ENCODE results near the gene SYTL2. TPM values are rescaled to one million over a fixed set of nuclear protein-coding genes. Genes with fewer than 3 reads are reported as not detected.
"Not testable (repeated sequence)": the region's sequence is repeated elsewhere in the genome, so short reads cannot be mapped to it uniquely, and the experiment has no call there.

The SYTL2 gene
- total RNA-seq (10 to 100 TPM; 42.9 to 54.0 TPM), polyA plus RNA-seq (10 to 100 TPM; 29.2 to 57.4 TPM)
- long read RNA-seq, donor 1, full-length matches to known transcripts: 19 of 95 reads
- long read RNA-seq, donor 1, partial matches to known transcripts: 45 of 95 reads
- long read RNA-seq, donor 1, other reads (novel, unspliced or antisense): 31 of 95 reads
- long read RNA-seq, donor 2, partial matches to known transcripts: 2 of 12 reads
- long read RNA-seq, donor 2, other reads (novel, unspliced or antisense): 8 of 12 reads

- Histone ChIP-seq H3K36me3 (ENCODE audit: control insufficient read depth in 1 of 2, insufficient read depth in 2 of 2, low read length in 1 of 2) (no peaks in the 10 kb centered on the region), H3K27ac (ENCODE audit: low read depth in 1 of 2, low read length in 2 of 2) (no peak within 1 kb of the TSS), H3K4me1 (ENCODE audit: control insufficient read depth in 1 of 2, insufficient read depth in 2 of 2, low read length in 2 of 2) (no peaks in the 10 kb centered on the region), H3K4me3 (ENCODE audit: low read length in 2 of 2) (peak within 1 kb of the TSS; percentile 14 to 28), H3K9me3 (ENCODE audit: control insufficient read depth, low read length) (no peaks in the 10 kb centered on the region), H3K27me3 (ENCODE audit: control insufficient read depth in 1 of 2, insufficient read depth in 2 of 2, low read length in 1 of 2) (no peaks in the 10 kb centered on the region)
- 1% methylated on average over 60 to 72 of the region's 72 CpGs for WGBS, 2 donors
- intact Hi-C loops (cut with DNase I): no loop called here
- ATAC-seq (ENCODE audit: low FRiP score) (peak; percentile 94), DNase-seq (peak; percentile 82 to 91)
Measured at GRCh38 chr11:85810871-85811611, at the start of gene SYTL2. SYTL2 (minus strand) TSS chr11:85811141; CDS start chr11:85757725, 53,416 bp downstream.

GRCh38 chr11:85859541-85859940, 48.6 kb upstream of the SYTL2 start:
- not testable (repeated sequence) for H3K4me1 ChIP-seq (ENCODE audit: control insufficient read depth in 1 of 2, insufficient read depth in 2 of 2, low read length in 2 of 2); DNase-seq; H3K36me3 ChIP-seq (ENCODE audit: control insufficient read depth in 1 of 2, insufficient read depth in 2 of 2, low read length in 1 of 2); ATAC-seq (ENCODE audit: low FRiP score); H3K4me3 ChIP-seq (ENCODE audit: low read length in 2 of 2); H3K27ac ChIP-seq (ENCODE audit: low read depth in 1 of 2, low read length in 2 of 2); H3K9me3 ChIP-seq (ENCODE audit: control insufficient read depth, low read length); H3K27me3 ChIP-seq (ENCODE audit: control insufficient read depth in 1 of 2, insufficient read depth in 2 of 2, low read length in 1 of 2)
- intact Hi-C loops (cut with DNase I): loop anchor here (5.0 to 10.0 kb wide), 5 partner anchors 85 to 435 kb away; no protein-coding TSS in a partner anchor

GRCh38 chr11:85857098-85857497, 46.2 kb upstream of the SYTL2 start:
- H3K4me1 ChIP-seq (ENCODE audit: control insufficient read depth in 1 of 2, insufficient read depth in 2 of 2, low read length in 2 of 2): no peaks in the 10 kb centered on the region
- ATAC-seq (ENCODE audit: low FRiP score) (no peak), DNase-seq (no peak)
- no peaks in the 10 kb centered on the region for H3K36me3 ChIP-seq (ENCODE audit: control insufficient read depth in 1 of 2, insufficient read depth in 2 of 2, low read length in 1 of 2)
- H3K4me3 ChIP-seq (ENCODE audit: low read length in 2 of 2): no peak overlapping the region
- no peak overlapping the region for H3K27ac ChIP-seq (ENCODE audit: low read depth in 1 of 2, low read length in 2 of 2)
- no peaks in the 10 kb centered on the region for H3K9me3 ChIP-seq (ENCODE audit: control insufficient read depth, low read length)
- WGBS, 2 donors: 95 to 96% methylated on average over 10 of the region's 10 CpGs
- H3K27me3 ChIP-seq (ENCODE audit: control insufficient read depth in 1 of 2, insufficient read depth in 2 of 2, low read length in 1 of 2): no peaks in the 10 kb centered on the region
- intact Hi-C loops (cut with DNase I): loop anchor here (5.0 to 10.0 kb wide), 5 partner anchors 88 to 438 kb away; no protein-coding TSS in a partner anchor

GRCh38 chr11:85855341-85855656, 44.4 kb upstream of the SYTL2 start, which contains the start of gene CCDC83:
CCDC83 (plus strand) TSS chr11:85855383; CDS start chr11:85865124, 9,741 bp downstream.
- DNase-seq (no peak), ATAC-seq (ENCODE audit: low FRiP score) (no peak)
- no peaks in the 10 kb centered on the region for H3K36me3 ChIP-seq (ENCODE audit: control insufficient read depth in 1 of 2, insufficient read depth in 2 of 2, low read length in 1 of 2)
- intact Hi-C loops (cut with DNase I): loop anchor here (5.0 to 10.0 kb wide), 5 partner anchors 90 to 440 kb away; no protein-coding TSS in a partner anchor
- peak within 1 kb of the TSS; percentile 31 to 51 for H3K4me3 ChIP-seq (ENCODE audit: low read length in 2 of 2)
- no peaks in the 10 kb centered on the region for H3K9me3 ChIP-seq (ENCODE audit: control insufficient read depth, low read length)
- peak within 1 kb of the TSS in 1 of 2 donors; percentile 69 for H3K27ac ChIP-seq (ENCODE audit: low read depth in 1 of 2, low read length in 2 of 2)
- no peaks in the 10 kb centered on the region for H3K27me3 ChIP-seq (ENCODE audit: control insufficient read depth in 1 of 2, insufficient read depth in 2 of 2, low read length in 1 of 2)
- H3K4me1 ChIP-seq (ENCODE audit: control insufficient read depth in 1 of 2, insufficient read depth in 2 of 2, low read length in 2 of 2): no peaks in the 10 kb centered on the region
- 22 to 27% methylated on average over 13 of the region's 13 CpGs for WGBS, 2 donors

- intact Hi-C loops (cut with DNase I): loop anchor here (5.0 to 10.0 kb wide), 5 partner anchors 90 to 440 kb away; no protein-coding TSS in a partner anchor
- peak; percentile 95 to 97 for DNase-seq
- no peaks in the 10 kb centered on the region for H3K36me3 ChIP-seq (ENCODE audit: control insufficient read depth in 1 of 2, insufficient read depth in 2 of 2, low read length in 1 of 2)
- no peaks in the 10 kb centered on the region for H3K27me3 ChIP-seq (ENCODE audit: control insufficient read depth in 1 of 2, insufficient read depth in 2 of 2, low read length in 1 of 2)
- peak overlapping the region in 1 of 2 donors; percentile 69 for H3K27ac ChIP-seq (ENCODE audit: low read depth in 1 of 2, low read length in 2 of 2)
- WGBS, 2 donors: 0% methylated on average over 60 to 62 of the region's 62 CpGs
- H3K4me3 ChIP-seq (ENCODE audit: low read length in 2 of 2): peak overlapping the region; percentile 31 to 51
- ATAC-seq (ENCODE audit: low FRiP score): peak; percentile 100
- H3K4me1 ChIP-seq (ENCODE audit: control insufficient read depth in 1 of 2, insufficient read depth in 2 of 2, low read length in 2 of 2): no peaks in the 10 kb centered on the region
- H3K9me3 ChIP-seq (ENCODE audit: control insufficient read depth, low read length): no peaks in the 10 kb centered on the region
Measured at GRCh38 chr11:85854557-85855340, 43.8 kb upstream of the SYTL2 start.

GRCh38 chr11:85854212-85854556, 43.2 kb upstream of the SYTL2 start:
- Histone ChIP-seq H3K9me3 (ENCODE audit: control insufficient read depth, low read length) (no peaks in the 10 kb centered on the region), H3K27ac (ENCODE audit: low read depth in 1 of 2, low read length in 2 of 2) (no peak overlapping the region), H3K4me3 (ENCODE audit: low read length in 2 of 2) (peak overlapping the region; percentile 31 to 51), H3K36me3 (ENCODE audit: control insufficient read depth in 1 of 2, insufficient read depth in 2 of 2, low read length in 1 of 2) (no peaks in the 10 kb centered on the region), H3K27me3 (ENCODE audit: control insufficient read depth in 1 of 2, insufficient read depth in 2 of 2, low read length in 1 of 2) (no peaks in the 10 kb centered on the region), H3K4me1 (ENCODE audit: control insufficient read depth in 1 of 2, insufficient read depth in 2 of 2, low read length in 2 of 2) (no peaks in the 10 kb centered on the region)
- ATAC-seq (ENCODE audit: low FRiP score) (no peak), DNase-seq (no peak)
- intact Hi-C loops (cut with DNase I): loop anchor here in 1 of 2 donors (10.0 kb wide), 3 partner anchors 91 to 441 kb away; no protein-coding TSS in a partner anchor
- 6 to 7% methylated on average over 7 of the region's 7 CpGs for WGBS, 2 donors

- H3K36me3 ChIP-seq (ENCODE audit: control insufficient read depth in 1 of 2, insufficient read depth in 2 of 2, low read length in 1 of 2); H3K4me3 ChIP-seq (ENCODE audit: low read length in 2 of 2); DNase-seq; ATAC-seq (ENCODE audit: low FRiP score); H3K4me1 ChIP-seq (ENCODE audit: control insufficient read depth in 1 of 2, insufficient read depth in 2 of 2, low read length in 2 of 2); H3K27ac ChIP-seq (ENCODE audit: low read depth in 1 of 2, low read length in 2 of 2); H3K27me3 ChIP-seq (ENCODE audit: control insufficient read depth in 1 of 2, insufficient read depth in 2 of 2, low read length in 1 of 2); H3K9me3 ChIP-seq (ENCODE audit: control insufficient read depth, low read length): not testable (repeated sequence)
- 95% methylated on average over 6 to 7 of the region's 7 CpGs for WGBS, 2 donors
- intact Hi-C loops (cut with DNase I): loop anchor here in 1 of 2 donors (10.0 kb wide), 3 partner anchors 91 to 441 kb away; no protein-coding TSS in a partner anchor
Measured at GRCh38 chr11:85853541-85853940, 42.6 kb upstream of the SYTL2 start.

- H3K27ac ChIP-seq (ENCODE audit: low read depth in 1 of 2, low read length in 2 of 2); H3K4me1 ChIP-seq (ENCODE audit: control insufficient read depth in 1 of 2, insufficient read depth in 2 of 2, low read length in 2 of 2); DNase-seq; H3K27me3 ChIP-seq (ENCODE audit: control insufficient read depth in 1 of 2, insufficient read depth in 2 of 2, low read length in 1 of 2); ATAC-seq (ENCODE audit: low FRiP score); H3K4me3 ChIP-seq (ENCODE audit: low read length in 2 of 2); H3K9me3 ChIP-seq (ENCODE audit: control insufficient read depth, low read length); H3K36me3 ChIP-seq (ENCODE audit: control insufficient read depth in 1 of 2, insufficient read depth in 2 of 2, low read length in 1 of 2): not testable (repeated sequence)
- intact Hi-C loops (cut with DNase I): loop anchor here in 1 of 2 donors (10.0 kb wide), 3 partner anchors 92 to 442 kb away; no protein-coding TSS in a partner anchor
- WGBS, 2 donors: 97 to 98% methylated on average over 28 to 33 of the region's 33 CpGs
Measured at GRCh38 chr11:85852754-85853153, 41.8 kb upstream of the SYTL2 start.

Measured in aorta (tissue), 5 donors.